HCT116 (cell line): ENCODE results near the gene VAV1.

Experiments used
- CEBPB ChIP-seq: IDR thresholded peaks from 2 replicates; pipeline ENCODE4 v1.6.1; 2012; ENCODE audit warnings: low read depth
- FOSL1 ChIP-seq: IDR thresholded peaks from 2 replicates; pipeline ENCODE4 v1.6.1; 2012; ENCODE audit warnings: low read depth
- JUND ChIP-seq: IDR thresholded peaks from 2 replicates; pipeline ENCODE4 v1.6.1; 2012
- POLR2A ChIP-seq: IDR thresholded peaks from 2 replicates; pipeline ENCODE4 v1.7.0; 2011; ENCODE audit warnings: borderline replicate concordance; ENCODE audit not compliant: insufficient read depth, insufficient read length; ENCODE audit errors: extremely low read depth
- RAD21 ChIP-seq: IDR thresholded peaks from 2 replicates; pipeline ENCODE4 v1.6.1; 2012; ENCODE audit warnings: low read depth, mild to moderate bottlenecking
- SIN3A ChIP-seq: IDR thresholded peaks from 2 replicates; pipeline ENCODE4 v1.6.1; 2012; ENCODE audit warnings: low read depth
- YY1 ChIP-seq: IDR thresholded peaks from 2 replicates; pipeline ENCODE4 v1.6.1; 2011; ENCODE audit warnings: low read length, low read depth, moderate library complexity, mild to moderate bottlenecking; ENCODE audit not compliant: insufficient replicate concordance; ENCODE audit errors: extremely low read depth
- TF ChIP-seq, protein P1 (sequence below), 3 experiments: fragments of 200-600 bp in 1 of 3; sonication (generic) in 1 of 3; IDR thresholded peaks in 2 of 3; conservative IDR thresholded peaks in 1 of 3; 2 replicates each; pipeline ENCODE4 v1.5.1; 2012 to 2017; ENCODE audit warnings: low read depth in 2 of 3, low read length in 2 of 3, antibody characterized with exemption in 1 of 3, borderline replicate concordance in 1 of 3, control low read depth in 1 of 3, mild to moderate bottlenecking in 1 of 3, mixed read lengths in 1 of 3, mixed run types in 1 of 3, moderate library complexity in 1 of 3; ENCODE audit not compliant: insufficient read depth in 1 of 3

DNA sequence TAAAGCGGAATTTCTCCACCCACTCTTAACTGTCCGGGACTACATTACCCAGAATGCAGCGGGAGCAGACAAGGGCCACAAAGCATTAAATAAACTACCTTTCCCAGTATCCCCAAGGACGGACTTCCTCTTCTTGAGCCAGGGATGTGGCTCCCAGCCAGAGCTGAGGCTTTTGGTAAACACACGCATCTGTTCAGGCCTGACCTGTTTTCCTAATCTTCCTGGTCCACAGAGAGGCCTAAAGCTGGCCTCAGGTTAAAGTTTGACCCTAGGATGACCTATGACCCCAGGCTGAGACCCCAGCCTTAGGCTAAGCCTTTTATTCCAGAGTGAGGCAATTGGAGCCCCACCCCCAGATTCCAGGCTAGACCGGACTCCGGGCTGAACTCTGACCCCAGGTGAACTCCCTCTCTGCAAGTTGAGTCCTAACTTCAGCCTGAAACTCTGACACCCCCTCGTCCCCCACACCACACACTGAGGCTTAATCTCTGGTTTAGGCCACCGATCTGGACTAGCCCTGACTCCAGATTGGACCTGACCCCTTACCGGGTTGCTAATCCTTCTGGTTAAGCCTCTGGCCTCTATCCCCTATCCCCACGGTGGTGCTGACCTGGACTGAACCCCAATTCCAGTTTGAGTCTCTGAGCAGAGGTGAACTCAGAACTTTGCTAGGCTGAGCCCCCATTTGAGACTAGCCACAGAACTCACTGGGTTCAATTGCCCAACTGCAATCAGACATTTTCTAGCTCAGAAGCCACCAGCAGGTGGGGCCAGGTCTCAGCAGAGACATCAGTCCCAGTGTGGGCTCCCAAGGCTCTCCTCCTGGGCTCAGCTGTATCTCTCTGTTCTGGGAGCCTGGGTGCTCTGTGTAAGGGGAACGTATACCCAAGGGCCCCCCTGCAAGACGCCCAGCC lies 34.4 kb upstream of the VAV1 start:
- no peak for TF ChIP-seq RAD21
- TF ChIP-seq, protein P1, sequence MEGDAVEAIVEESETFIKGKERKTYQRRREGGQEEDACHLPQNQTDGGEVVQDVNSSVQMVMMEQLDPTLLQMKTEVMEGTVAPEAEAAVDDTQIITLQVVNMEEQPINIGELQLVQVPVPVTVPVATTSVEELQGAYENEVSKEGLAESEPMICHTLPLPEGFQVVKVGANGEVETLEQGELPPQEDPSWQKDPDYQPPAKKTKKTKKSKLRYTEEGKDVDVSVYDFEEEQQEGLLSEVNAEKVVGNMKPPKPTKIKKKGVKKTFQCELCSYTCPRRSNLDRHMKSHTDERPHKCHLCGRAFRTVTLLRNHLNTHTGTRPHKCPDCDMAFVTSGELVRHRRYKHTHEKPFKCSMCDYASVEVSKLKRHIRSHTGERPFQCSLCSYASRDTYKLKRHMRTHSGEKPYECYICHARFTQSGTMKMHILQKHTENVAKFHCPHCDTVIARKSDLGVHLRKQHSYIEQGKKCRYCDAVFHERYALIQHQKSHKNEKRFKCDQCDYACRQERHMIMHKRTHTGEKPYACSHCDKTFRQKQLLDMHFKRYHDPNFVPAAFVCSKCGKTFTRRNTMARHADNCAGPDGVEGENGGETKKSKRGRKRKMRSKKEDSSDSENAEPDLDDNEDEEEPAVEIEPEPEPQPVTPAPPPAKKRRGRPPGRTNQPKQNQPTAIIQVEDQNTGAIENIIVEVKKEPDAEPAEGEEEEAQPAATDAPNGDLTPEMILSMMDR (IDR thresholded peaks at IDR 0.05 in 2 of 3, conservative IDR thresholded peaks at IDR 0.05 in 1 of 3; ENCODE audit: borderline replicate concordance in 1 of 3, insufficient read depth in 1 of 3, low read depth in 2 of 3, low read length in 2 of 3) = peak in 2 of 3 experiments; percentile 72 to 78; a peak in 4 of 6 replicates
- no peak for TF ChIP-seq POLR2A
- TF ChIP-seq CEBPB = no peak
- no peak for TF ChIP-seq JUND
- no peak for TF ChIP-seq FOSL1
- no peak for TF ChIP-seq SIN3A
- peak; percentile 33 for TF ChIP-seq YY1
